OCI-LY1 (cell line): ENCODE measurements around the gene PCBP3.

Experiments
- H2AFZ ChIP-seq: fragments of 200-600 bp; sonication (generic), shearing (Covaris generic); 2 replicates; pipeline ENCODE4 v1.6.0; 2014; ENCODE audit warnings: antibody characterized with exemption, mild to moderate bottlenecking, low read length
- H3F3A ChIP-seq: fragments of 200-600 bp; sonication (generic), shearing (Covaris generic); 2 replicates; pipeline ENCODE4 v1.6.0; 2014; ENCODE audit warnings: mild to moderate bottlenecking, antibody characterized with exemption, low read length, moderate library complexity; ENCODE audit not compliant: insufficient read depth
- H3K27ac ChIP-seq: fragments of 200-600 bp; sonication (generic); 2 replicates; pipeline ENCODE4 v1.5.1; 2014; ENCODE audit warnings: low read length, mixed run types, mild to moderate bottlenecking, low read depth; ENCODE audit not compliant: poor library complexity, severe bottlenecking
- H3K27me3 ChIP-seq: fragments of 200-600 bp; sonication (generic); 2 replicates; pipeline ENCODE4 v1.6.0; 2014; ENCODE audit warnings: antibody characterized with exemption, mild to moderate bottlenecking, low read length, moderate library complexity; ENCODE audit not compliant: insufficient read depth
- H3K36me3 ChIP-seq: fragments of 200-600 bp; sonication (generic); 2 replicates; pipeline ENCODE4 v1.6.1; 2014; ENCODE audit warnings: mild to moderate bottlenecking, antibody characterized with exemption, low read length, moderate library complexity, mixed read lengths; ENCODE audit not compliant: insufficient read depth
- H3K4me1 ChIP-seq: fragments of 200-600 bp; sonication (generic); 2 replicates; pipeline ENCODE4 v1.5.1; 2014; ENCODE audit warnings: mild to moderate bottlenecking, low read length, moderate library complexity; ENCODE audit not compliant: insufficient read depth, severe bottlenecking
- H3K4me2 ChIP-seq: fragments of 200-600 bp; sonication (generic), shearing (Covaris generic); 2 replicates; pipeline ENCODE4 v1.6.1; 2014; ENCODE audit warnings: low read length
- H3K4me3 ChIP-seq: fragments of 200-600 bp; sonication (generic); 2 replicates; pipeline ENCODE4 v1.5.1; 2014; ENCODE audit warnings: low read length, low read depth, mild to moderate bottlenecking, mixed read lengths; ENCODE audit not compliant: poor library complexity, severe bottlenecking
- H3K79me2 ChIP-seq: fragments of 200-600 bp; shearing (Covaris generic); 2 replicates; pipeline ENCODE4 v1.6.1; 2016; ENCODE audit warnings: mixed run types, low read length, mixed read lengths; ENCODE audit not compliant: insufficient read depth
- H3K9ac ChIP-seq: fragments of 200-600 bp; sonication (generic), shearing (Covaris generic); 2 replicates; pipeline ENCODE4 v1.6.1; 2014; ENCODE audit warnings: mild to moderate bottlenecking, low read length, mixed read lengths
- H3K9me2 ChIP-seq: fragments of 200-600 bp; sonication (generic), shearing (Covaris generic); 2 replicates; pipeline ENCODE4 v1.6.1; 2014; ENCODE audit warnings: low read depth, mild to moderate bottlenecking, low read length, mixed read lengths
- H3K9me3 ChIP-seq: fragments of 200-600 bp; shearing (Covaris generic); 2 replicates; pipeline ENCODE4 v1.6.1; 2014; ENCODE audit warnings: low read length, mixed read lengths
- H4K20me1 ChIP-seq: fragments of 200-600 bp; sonication (generic), shearing (Covaris generic); 2 replicates; pipeline ENCODE4 v1.6.0; 2016; ENCODE audit warnings: mild to moderate bottlenecking, low read length; ENCODE audit not compliant: insufficient read depth
- CTCF ChIP-seq: fragments of 200-600 bp; sonication (generic), shearing (Covaris generic); IDR thresholded peaks from 2 replicates; pipeline ENCODE4 v1.5.1; 2017; ENCODE audit warnings: mild to moderate bottlenecking, antibody characterized with exemption, low read length, moderate library complexity, mixed read lengths
- EZH2 ChIP-seq: fragments of 200-600 bp; sonication (generic), shearing (Covaris generic); IDR thresholded peaks from 2 replicates; pipeline ENCODE4 v1.8.0; 2017; ENCODE audit warnings: borderline replicate concordance, mixed run types, mild to moderate bottlenecking, antibody characterized with exemption, low read length, moderate library complexity, mixed read lengths

Gene PCBP3

GRCh38 chr21:45640001-45640887 is 3.3 kb upstream of the PCBP3 start:
- H3K4me2 ChIP-seq, result no peak overlapping the region

GRCh38 chr21:45640888-45641479 is 2.5 kb upstream of the PCBP3 start:
- H3K36me3 ChIP-seq, result no peaks in the 10 kb centered on the region
- H3K9ac ChIP-seq, result no peak overlapping the region
- TF ChIP-seq EZH2, result no peak
- no peak for TF ChIP-seq CTCF
- H3K9me3 ChIP-seq, result no peaks in the 10 kb centered on the region
- no peaks in the 10 kb centered on the region for H4K20me1 ChIP-seq
- no peaks in the 10 kb centered on the region for H3F3A ChIP-seq
- H3K4me2 ChIP-seq, result no peak overlapping the region
- H3K4me1 ChIP-seq, result peaks cover 4% of the 10 kb centered on the region
- no peak overlapping the region for H3K27ac ChIP-seq
- H2AFZ ChIP-seq, result no peak overlapping the region
- H3K27me3 ChIP-seq, result no peaks in the 10 kb centered on the region
- no peak overlapping the region for H3K4me3 ChIP-seq
- no peaks in the 10 kb centered on the region for H3K9me2 ChIP-seq
- no peaks in the 10 kb centered on the region for H3K79me2 ChIP-seq

More at GRCh38 chr21:45640001-45640887, 3.3 kb upstream of the PCBP3 start:
- no peak overlapping the region for H3K9ac ChIP-seq
- H3K79me2 ChIP-seq, result no peaks in the 10 kb centered on the region
- no peaks in the 10 kb centered on the region for H3K27me3 ChIP-seq
- no peaks in the 10 kb centered on the region for H3K9me2 ChIP-seq
- no peaks in the 10 kb centered on the region for H4K20me1 ChIP-seq
- no peaks in the 10 kb centered on the region for H3K9me3 ChIP-seq
- H3K4me1 ChIP-seq, result peaks cover 4% of the 10 kb centered on the region
- no peaks in the 10 kb centered on the region for H3F3A ChIP-seq
- H3K4me3 ChIP-seq, result no peak overlapping the region
- no peak overlapping the region for H3K27ac ChIP-seq
- no peak for TF ChIP-seq CTCF
- H2AFZ ChIP-seq, result no peak overlapping the region
- H3K36me3 ChIP-seq, result no peaks in the 10 kb centered on the region

GRCh38 chr21:45641480-45642035 is 2.0 kb upstream of the PCBP3 start:
- no peak overlapping the region for H3K9ac ChIP-seq
- H3F3A ChIP-seq, result no peaks in the 10 kb centered on the region
- H3K4me3 ChIP-seq, result no peak overlapping the region
- no peak overlapping the region for H3K4me2 ChIP-seq
- H3K79me2 ChIP-seq, result no peaks in the 10 kb centered on the region
- no peaks in the 10 kb centered on the region for H4K20me1 ChIP-seq
- H3K36me3 ChIP-seq, result no peaks in the 10 kb centered on the region
- H3K27me3 ChIP-seq, result no peaks in the 10 kb centered on the region
- no peak overlapping the region for H2AFZ ChIP-seq
- H3K4me1 ChIP-seq, result peaks cover 4% of the 10 kb centered on the region
- H3K9me3 ChIP-seq, result no peaks in the 10 kb centered on the region
- TF ChIP-seq EZH2, result no peak
- no peak for TF ChIP-seq CTCF
- no peak overlapping the region for H3K27ac ChIP-seq
- no peaks in the 10 kb centered on the region for H3K9me2 ChIP-seq
